NOMO-1 (cell line): ENCODE data around the gene CDH20.
"Not testable (repeated sequence)": the region's sequence is repeated elsewhere in the genome, so short reads cannot be mapped to it uniquely, and the experiment has no call there.

Source experiments
- DNase-seq, 2 experiments: peaks; one replicate each; lab custom pipeline; 2025; ENCODE audit not compliant: unreplicated experiment in 2 of 2; lab: John Stamatoyannopoulos, UW

The CDH20 gene

GRCh38 chr18:61340148-61340547, 6.9 kb downstream of the CDH20 start:
- no peak for DNase-seq

DNA sequence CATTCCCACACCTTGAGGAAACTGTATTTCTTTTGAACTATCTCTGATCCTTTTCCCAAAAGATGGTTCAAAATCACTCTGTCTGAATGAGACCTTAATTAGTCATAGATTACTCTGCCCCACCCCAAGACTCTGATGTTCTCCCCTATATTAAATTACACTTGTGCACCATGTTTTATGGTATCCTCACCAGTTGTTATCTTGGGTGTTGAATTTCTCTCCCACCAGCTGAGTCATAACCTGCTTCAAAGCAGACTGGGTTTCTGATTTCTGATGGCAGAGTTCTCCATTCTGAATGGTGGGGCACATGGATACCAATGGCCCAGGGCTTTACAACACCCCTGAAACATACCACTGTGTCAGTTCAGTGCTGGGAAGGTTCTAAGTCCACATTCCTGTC, 15.0 kb downstream of the CDH20 start:
- DNase-seq, result no peak

DNA sequence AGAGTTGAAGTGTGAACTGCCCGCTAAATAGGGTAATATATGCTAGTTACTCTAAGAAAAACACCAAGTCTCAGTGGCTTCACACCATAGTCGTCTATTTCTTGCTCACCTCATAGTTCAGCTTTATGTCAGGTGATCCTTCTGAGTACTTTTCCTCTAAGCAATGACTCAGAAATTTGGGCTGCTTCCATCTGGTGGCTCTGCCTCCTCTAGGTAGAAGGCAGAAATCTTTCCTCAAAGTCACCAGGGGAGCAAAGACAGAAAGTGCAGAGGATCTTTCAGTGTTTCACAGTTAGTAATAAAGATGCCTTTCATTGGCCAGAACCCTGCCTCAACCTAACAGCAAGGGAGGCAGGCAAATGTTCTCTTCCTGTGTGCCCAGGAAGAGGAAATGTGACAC, 17.3 kb downstream of the CDH20 start:
- no peak for DNase-seq

- DNase-seq, result no peak
These were observed 18.8 kb downstream of the CDH20 start for GRCh38 chr18:61352059-61352458.

DNA sequence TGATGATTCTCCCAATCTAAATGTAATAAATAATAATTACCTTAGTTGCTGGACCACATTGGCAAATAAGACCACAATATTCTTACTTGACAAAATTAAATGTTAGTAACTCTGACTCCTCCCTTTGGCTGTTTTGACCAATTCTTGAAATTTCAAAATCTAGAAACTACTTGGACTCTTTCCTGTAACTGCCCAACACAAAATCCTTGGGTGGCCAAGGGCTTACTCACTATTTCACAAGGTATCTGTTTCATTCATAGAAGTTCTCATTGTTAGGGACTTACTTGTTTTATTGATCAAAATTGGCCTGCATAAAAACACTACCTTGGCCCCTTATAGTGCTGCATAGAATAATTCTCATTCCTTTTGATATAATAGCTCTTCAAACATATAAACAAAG, 19.4 kb downstream of the CDH20 start:
- DNase-seq, result no peak

GRCh38 chr18:61360404-61361383, 27.5 kb downstream of the CDH20 start:
- DNase-seq, result peak; percentile 23 to 55

GRCh38 chr18:61362511-61362910, 29.3 kb downstream of the CDH20 start:
- no peak for DNase-seq

DNA sequence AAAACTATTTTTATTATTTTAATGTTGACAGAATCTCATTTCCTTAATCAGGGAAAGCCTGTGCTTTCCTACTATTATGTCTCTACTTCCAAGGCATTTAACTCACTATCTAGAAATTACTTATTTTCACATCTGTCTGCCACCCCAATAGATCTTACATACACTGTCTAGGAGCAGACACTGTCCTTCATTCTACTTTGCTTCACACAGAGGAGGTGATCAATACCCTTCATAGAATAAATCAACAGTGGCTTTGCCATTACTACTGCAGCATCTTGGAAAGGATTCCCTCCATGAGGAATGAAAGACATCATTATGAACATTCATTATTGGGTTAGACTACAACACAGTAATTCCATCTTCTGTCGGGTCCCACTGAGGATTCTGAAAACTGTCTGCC, 31.7 kb downstream of the CDH20 start:
- DNase-seq, result no peak

GRCh38 chr18:61368001-61368400, 34.8 kb downstream of the CDH20 start:
- DNase-seq, result no peak

GRCh38 chr18:61369671-61370070, 36.4 kb downstream of the CDH20 start:
- not testable (repeated sequence) for DNase-seq

- no peak for DNase-seq
These were observed 37.9 kb downstream of the CDH20 start for GRCh38 chr18:61371111-61371510.

DNA sequence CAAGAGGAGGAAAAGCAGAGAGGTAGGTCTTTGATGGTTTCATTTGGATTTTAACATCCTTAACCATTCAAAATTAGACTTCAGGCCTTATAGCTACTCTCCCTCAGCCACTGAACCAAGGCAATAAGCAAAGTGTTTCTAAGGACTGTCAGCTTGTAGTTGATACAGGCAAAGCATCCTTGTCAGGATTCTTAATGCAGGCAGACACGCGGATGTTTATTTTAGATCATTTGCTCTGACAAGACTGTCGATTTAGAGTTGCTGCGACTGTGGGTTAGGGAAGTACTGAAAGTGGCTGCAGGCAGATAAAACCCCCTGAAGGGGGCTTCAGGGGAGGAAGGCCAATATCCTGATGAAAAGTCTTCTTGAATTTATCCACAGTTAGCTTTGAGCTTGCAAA, 46.6 kb downstream of the CDH20 start:
- DNase-seq, result no peak

DNA sequence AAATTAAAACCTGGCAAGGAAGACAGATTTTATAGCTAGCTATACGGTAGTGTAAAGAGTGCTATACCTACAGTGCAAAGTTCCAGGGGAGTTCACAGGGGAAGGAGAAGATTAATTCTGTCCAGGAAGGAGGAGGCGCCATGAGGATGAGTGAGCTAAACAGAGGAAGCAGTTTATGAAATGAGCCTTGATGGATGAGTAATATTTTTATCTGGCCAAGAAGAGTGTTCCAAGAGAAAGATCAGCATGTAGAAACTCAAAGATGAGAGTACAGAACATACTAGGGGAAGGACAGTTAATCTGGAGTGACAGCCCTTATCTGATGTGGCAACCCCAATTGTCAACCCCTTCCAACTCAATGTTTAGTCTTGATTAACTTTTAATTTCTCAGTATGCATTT, 54.8 kb downstream of the CDH20 start:
- no peak for DNase-seq

DNA sequence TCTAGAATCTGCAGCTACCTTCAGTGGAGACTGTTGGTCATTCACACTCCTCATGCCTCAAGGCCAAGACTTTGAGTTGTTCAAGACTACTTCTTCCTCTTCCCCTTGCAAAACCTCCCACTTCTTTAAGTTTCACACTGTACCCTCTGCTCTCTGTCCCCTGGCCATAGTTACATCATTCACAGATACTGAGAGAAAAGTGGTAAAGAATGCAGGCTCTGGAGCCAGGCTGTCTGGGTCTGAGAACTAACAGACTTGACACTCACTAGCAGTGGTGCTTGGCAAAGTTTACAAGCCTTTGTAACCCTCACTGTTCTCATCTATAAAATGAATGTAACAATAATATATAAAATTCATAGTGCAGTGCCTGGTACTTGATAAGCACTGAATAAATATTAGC, 61.8 kb downstream of the CDH20 start:
- DNase-seq, result no peak

DNA sequence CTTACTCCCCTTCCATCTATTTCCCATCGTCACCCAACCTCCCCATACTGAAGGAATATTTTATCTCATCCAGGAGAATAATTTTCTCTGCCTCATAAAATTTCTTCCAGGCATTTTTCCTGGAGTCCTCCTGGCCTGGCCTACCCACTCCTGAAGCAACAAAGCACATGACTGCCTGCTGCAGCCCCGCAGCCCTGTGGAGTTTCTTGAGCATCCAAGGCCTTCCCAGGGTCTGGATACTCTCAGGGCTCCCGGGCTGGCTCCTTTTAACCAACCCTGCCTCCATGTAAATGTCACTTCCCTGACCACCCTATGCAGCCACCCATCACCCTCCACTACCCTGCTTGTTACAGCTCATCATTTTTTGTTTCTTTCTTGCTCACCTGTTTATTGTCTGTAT, 64.0 kb downstream of the CDH20 start:
- no peak for DNase-seq

GRCh38 chr18:61398961-61399705, 65.9 kb downstream of the CDH20 start:
- DNase-seq, result no peak

- DNase-seq, result no peak
These were observed 66.9 kb downstream of the CDH20 start for GRCh38 chr18:61400016-61400635.

DNA sequence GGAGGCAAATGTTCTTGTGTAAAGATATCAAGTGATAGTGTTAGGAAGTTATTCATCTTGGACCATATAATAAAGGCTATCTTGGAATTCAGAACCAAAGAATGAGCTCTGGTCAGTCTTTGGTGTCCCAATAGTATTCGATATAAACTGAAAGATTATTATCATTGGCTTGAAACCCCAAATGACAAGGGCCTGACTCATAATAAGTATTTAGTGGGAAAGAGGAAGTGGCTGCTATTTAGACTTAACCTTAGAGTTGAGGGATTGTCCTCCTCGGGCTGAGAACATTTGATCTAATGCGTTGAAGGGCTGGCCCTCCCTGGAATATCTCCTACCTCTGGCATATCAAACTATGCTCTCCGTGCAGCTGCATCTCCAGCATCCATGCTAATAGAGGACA, 67.5 kb downstream of the CDH20 start:
- peak in 1 of 2 experiments; percentile 1 for DNase-seq

GRCh38 chr18:61402726-61403125, 69.5 kb downstream of the CDH20 start:
- no peak for DNase-seq

DNA sequence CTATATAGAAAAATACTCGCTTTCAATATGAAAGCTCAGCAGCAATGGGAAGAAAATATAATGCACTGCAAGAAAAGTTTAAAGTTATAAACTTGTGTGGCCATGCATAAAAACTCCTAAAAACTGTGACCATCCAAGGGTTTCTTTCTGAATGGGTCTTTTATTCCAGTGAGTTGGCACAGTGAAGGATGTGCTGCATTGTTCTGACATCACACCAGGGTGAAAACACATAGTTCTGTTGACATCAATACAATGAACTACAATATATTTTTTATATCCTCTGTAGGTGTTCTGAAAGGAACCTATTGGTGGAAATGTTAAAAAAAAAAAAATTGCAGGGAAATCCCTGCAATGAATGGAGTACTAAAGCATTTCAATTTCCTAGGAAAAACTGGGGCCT, 80.2 kb downstream of the CDH20 start:
- DNase-seq, result no peak

DNA sequence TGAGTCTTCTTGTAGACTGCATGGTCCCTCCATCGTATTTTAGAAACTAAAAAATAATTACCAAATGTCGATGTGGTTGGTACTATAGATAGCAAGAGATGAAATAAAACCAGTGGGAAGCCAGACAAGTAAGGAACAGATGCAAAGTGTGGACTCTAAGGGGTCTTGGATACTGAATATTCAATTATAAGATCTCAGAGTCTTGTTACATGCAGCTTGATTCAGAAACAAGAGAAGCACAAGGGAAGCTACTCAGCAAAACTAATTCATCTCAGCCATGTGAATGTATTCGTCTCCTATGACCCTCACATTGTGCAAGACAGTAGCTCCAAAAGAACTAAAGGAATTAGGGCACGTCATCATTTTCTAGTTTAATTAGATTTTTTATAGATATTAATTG, 80.9 kb downstream of the CDH20 start:
- no peak for DNase-seq
